A673 (cell line): ENCODE data around the gene POTEB3.
"Not testable (repeated sequence)": the region's sequence is repeated elsewhere in the genome, so short reads cannot be mapped to it uniquely, and the experiment has no call there.

Experiments used
- EZH2 ChIP-seq: fragments of 200-600 bp; sonication (generic); IDR thresholded peaks from 2 replicates; pipeline ENCODE4 v1.6.1; 2017; ENCODE audit warnings: borderline replicate concordance, low read depth, mild to moderate bottlenecking, mixed read lengths, antibody characterized with exemption, low read length; ENCODE audit not compliant: poor library complexity, severe bottlenecking
- TF ChIP-seq, protein P1 (sequence below): fragments of 300-800, 200-600 bp; sonication (generic); conservative IDR thresholded peaks from 2 replicates; pipeline ENCODE4 v1.5.1; 2017; ENCODE audit warnings: low read depth, mild to moderate bottlenecking, antibody characterized with exemption, low read length, moderate library complexity, mixed read lengths

DNA sequence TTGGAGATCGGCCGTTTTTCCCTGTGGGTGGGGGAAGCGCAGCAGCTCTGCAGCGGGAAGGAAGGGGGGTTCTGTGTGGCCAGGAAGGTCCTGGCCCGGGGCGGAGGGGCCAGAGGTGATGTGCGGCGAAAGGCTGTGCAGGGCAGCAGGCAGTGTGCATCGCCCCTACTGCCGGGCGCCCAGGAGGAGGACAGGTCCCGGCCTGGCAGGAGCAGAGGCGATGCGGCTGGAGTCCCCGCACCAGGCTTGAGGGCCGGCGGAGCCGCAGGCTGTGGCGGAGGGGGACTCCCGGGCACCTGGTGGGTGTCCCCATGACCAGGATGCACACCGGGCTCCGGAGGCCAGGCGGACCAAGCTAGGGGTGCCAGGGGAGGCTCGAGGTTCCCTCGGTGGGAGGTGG lies 54.3 kb downstream of the POTEB3 start:
- TF ChIP-seq, protein P1, sequence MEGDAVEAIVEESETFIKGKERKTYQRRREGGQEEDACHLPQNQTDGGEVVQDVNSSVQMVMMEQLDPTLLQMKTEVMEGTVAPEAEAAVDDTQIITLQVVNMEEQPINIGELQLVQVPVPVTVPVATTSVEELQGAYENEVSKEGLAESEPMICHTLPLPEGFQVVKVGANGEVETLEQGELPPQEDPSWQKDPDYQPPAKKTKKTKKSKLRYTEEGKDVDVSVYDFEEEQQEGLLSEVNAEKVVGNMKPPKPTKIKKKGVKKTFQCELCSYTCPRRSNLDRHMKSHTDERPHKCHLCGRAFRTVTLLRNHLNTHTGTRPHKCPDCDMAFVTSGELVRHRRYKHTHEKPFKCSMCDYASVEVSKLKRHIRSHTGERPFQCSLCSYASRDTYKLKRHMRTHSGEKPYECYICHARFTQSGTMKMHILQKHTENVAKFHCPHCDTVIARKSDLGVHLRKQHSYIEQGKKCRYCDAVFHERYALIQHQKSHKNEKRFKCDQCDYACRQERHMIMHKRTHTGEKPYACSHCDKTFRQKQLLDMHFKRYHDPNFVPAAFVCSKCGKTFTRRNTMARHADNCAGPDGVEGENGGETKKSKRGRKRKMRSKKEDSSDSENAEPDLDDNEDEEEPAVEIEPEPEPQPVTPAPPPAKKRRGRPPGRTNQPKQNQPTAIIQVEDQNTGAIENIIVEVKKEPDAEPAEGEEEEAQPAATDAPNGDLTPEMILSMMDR, result not testable (repeated sequence)
- not testable (repeated sequence) for TF ChIP-seq EZH2
